ENCODE measurements around the gene C1orf105. TPM values are rescaled to one million over a fixed set of nuclear protein-coding genes. Genes with fewer than 3 reads are reported as not detected.
A peak's percentile ranks its signal among the peaks of the same experiment; 100 is the strongest.

C1orf105 gene
- total RNA-seq, 4 donors from 2014 or later: not detected

DNA sequence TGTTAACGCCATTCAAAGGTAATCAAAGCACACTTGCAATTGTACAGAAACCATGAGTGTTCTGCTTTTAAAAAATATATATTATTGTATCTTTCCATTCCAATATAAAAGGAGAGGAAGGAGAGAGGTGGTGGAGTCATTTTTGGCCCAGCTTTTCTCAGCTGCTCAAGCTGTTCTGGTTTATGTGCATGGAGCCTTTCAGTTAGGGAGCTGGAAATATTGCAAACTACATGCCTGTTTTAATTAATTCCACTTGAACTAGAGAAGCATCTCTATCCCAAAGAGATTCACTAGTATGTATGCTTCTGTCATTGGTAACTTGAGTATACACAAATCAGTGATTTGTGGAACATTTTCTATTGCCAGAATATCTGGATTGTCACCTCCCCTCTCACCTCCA, 28.5 kb upstream of the C1orf105 start:
- Histone ChIP-seq H3K36me3 (no peaks in the 10 kb centered on the region), H3K27ac (peak overlapping the region; percentile 16 to 58 (median 23)), H3K9me3 (no peaks in the 10 kb centered on the region), H3K4me1 (peaks cover 11 to 39% (median 17%) of the 10 kb centered on the region in 4 donors), H3K27me3 (no peaks in the 10 kb centered on the region), H3K4me3 (no peak overlapping the region)
- no peak for DNase-seq
- in situ Hi-C loops (cut with MboI; ENCODE audit: low pct_ligation_motif_present in 1 of 4, low pct_unique_long_range_greater_than_20kb in 1 of 4, low sequenced_read_pairs in 3 of 4) (loop anchor here in 1 of 4 donors (25.0 kb wide), 1 partner anchor 205 kb away; no protein-coding TSS in a partner anchor), intact Hi-C loops (cut with DNase I; ENCODE audit: low total_unique reads) (no loop called here)
- TF ChIP-seq POLR2AphosphoS5 (IDR thresholded peaks at IDR 0.05) (no peak), POLR2A (IDR thresholded peaks at IDR 0.05) (no peak), EP300 (IDR thresholded peaks at IDR 0.05; ENCODE audit: low read depth) (no peak)
- TF ChIP-seq, protein P1, sequence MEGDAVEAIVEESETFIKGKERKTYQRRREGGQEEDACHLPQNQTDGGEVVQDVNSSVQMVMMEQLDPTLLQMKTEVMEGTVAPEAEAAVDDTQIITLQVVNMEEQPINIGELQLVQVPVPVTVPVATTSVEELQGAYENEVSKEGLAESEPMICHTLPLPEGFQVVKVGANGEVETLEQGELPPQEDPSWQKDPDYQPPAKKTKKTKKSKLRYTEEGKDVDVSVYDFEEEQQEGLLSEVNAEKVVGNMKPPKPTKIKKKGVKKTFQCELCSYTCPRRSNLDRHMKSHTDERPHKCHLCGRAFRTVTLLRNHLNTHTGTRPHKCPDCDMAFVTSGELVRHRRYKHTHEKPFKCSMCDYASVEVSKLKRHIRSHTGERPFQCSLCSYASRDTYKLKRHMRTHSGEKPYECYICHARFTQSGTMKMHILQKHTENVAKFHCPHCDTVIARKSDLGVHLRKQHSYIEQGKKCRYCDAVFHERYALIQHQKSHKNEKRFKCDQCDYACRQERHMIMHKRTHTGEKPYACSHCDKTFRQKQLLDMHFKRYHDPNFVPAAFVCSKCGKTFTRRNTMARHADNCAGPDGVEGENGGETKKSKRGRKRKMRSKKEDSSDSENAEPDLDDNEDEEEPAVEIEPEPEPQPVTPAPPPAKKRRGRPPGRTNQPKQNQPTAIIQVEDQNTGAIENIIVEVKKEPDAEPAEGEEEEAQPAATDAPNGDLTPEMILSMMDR (IDR thresholded peaks at IDR 0.05): no peak
- 92 to 100% methylated on average over 1 of the region's 1 CpG for WGBS, 2 donors (ENCODE audit: low coverage in 1 of 2)

DNA sequence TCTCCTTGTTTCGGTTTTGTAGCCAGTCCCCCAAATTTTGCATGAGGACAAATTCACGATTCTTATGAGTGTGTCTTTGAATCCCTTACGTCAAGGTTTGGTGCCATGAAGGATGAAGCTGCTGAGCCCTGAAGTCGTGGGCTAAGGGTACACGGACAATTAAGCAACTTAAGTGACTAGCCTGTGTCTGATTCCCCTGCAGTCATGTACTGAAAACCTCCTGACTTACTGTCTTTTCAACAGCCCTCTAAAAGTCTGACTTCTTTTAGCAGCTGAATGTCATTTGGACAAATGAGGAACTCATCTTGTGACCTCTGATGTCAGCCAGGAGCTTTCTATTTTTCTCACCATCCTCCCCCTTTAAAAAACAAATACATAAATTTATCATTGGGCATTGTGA, 27.1 kb upstream of the C1orf105 start:
- no peaks in the 10 kb centered on the region for H3K36me3 ChIP-seq
- H3K4me3 ChIP-seq: no peak overlapping the region
- no peak for DNase-seq
- WGBS, 2 donors (ENCODE audit: low coverage in 1 of 2): 60 to 89% methylated on average over 5 of the region's 5 CpGs
- no peaks in the 10 kb centered on the region for H3K27me3 ChIP-seq
- in situ Hi-C loops (cut with MboI; ENCODE audit: low pct_ligation_motif_present in 1 of 4, low pct_unique_long_range_greater_than_20kb in 1 of 4, low sequenced_read_pairs in 3 of 4) (loop anchor here in 1 of 4 donors (25.0 kb wide), 1 partner anchor 206 kb away; no protein-coding TSS in a partner anchor), intact Hi-C loops (cut with DNase I; ENCODE audit: low total_unique reads) (no loop called here)
- TF ChIP-seq POLR2AphosphoS5 (IDR thresholded peaks at IDR 0.05) (no peak), EP300 (IDR thresholded peaks at IDR 0.05; ENCODE audit: low read depth) (no peak), POLR2A (IDR thresholded peaks at IDR 0.05) (no peak)
- TF ChIP-seq, protein P1 (IDR thresholded peaks at IDR 0.05): no peak
- H3K27ac ChIP-seq: peak overlapping the region; percentile 64 to 78 (median 71)
- H3K4me1 ChIP-seq: peaks cover 14 to 53% (median 26%) of the 10 kb centered on the region in 4 donors
- no peaks in the 10 kb centered on the region for H3K9me3 ChIP-seq

DNA sequence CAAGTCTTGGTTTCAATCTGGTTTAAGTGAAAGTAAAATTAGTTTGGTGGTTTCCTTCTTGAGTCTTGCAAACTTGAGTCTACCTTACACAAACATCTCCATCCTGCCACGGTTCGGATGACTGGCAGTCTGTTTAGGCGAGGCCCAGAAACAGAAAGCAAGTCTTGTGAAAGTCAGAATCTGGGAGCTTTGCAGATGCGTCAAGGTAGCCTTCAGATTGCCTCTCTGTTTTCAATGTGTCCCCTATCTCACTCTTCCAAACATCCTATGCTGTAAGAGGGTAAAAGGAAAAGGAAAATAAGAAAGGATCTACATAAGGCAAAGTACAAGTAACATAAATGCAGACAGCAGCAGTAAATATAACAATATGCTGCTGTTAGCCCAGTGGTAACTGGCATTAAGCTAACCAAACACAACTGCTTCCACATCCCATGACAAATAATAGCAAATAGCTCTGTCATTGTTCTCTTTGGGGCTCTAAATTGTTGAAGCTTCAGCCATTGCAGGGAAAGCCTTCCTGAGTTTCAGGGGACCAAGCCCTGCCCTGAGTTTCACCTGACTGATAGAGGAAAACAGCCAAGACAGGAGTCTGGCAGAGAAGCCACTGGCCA, 26.2 kb upstream of the C1orf105 start:
- in situ Hi-C loops (cut with MboI; ENCODE audit: low pct_ligation_motif_present in 1 of 4, low pct_unique_long_range_greater_than_20kb in 1 of 4, low sequenced_read_pairs in 3 of 4): loop anchor here in 1 of 4 donors (25.0 kb wide), 1 partner anchor 207 kb away; no protein-coding TSS in a partner anchor
- 14 to 17% methylated on average over 4 of the region's 4 CpGs for WGBS, 2 donors (ENCODE audit: low coverage in 1 of 2)
- H3K4me1 ChIP-seq: peaks cover 14 to 62% (median 32%) of the 10 kb centered on the region in 4 donors

DNA sequence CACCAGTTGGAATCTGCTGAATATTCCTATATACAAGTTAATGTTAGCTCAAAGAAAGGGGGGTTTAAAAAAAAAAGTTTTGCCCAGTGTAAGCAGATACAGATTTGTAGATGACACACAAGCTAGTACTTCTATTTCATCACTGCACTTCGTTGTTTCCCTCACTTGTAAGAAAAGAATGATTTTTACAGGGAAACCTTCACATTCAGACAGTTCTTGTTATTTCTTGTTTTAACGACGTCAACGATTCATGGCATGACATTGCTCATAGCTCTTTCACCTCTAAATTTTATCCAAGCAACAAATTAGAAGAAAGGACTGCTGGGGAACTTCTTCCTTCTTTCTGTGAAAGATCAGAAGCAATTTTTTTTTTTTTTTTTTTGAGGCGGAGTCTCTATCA, 25.7 kb upstream of the C1orf105 start:
- H3K4me3 ChIP-seq: no peak overlapping the region
- DNase-seq: no peak
- H3K9me3 ChIP-seq: no peaks in the 10 kb centered on the region
- H3K27ac ChIP-seq: peak overlapping the region; percentile 64 to 78 (median 71)
- peaks cover 15 to 68% (median 34%) of the 10 kb centered on the region in 4 donors for H3K4me1 ChIP-seq
- H3K36me3 ChIP-seq: no peaks in the 10 kb centered on the region
- no peaks in the 10 kb centered on the region for H3K27me3 ChIP-seq
- 67 to 71% methylated on average over 5 of the region's 5 CpGs for WGBS, 2 donors (ENCODE audit: low coverage in 1 of 2)
- in situ Hi-C loops (cut with MboI; ENCODE audit: low pct_ligation_motif_present in 1 of 4, low pct_unique_long_range_greater_than_20kb in 1 of 4, low sequenced_read_pairs in 3 of 4) (loop anchor here in 1 of 4 donors (25.0 kb wide), 1 partner anchor 208 kb away; no protein-coding TSS in a partner anchor), intact Hi-C loops (cut with DNase I; ENCODE audit: low total_unique reads) (loop anchor here (5.0 kb wide), 1 partner anchor 253 kb away; no protein-coding TSS in a partner anchor)
- TF ChIP-seq POLR2AphosphoS5 (IDR thresholded peaks at IDR 0.05): no peak
- TF ChIP-seq POLR2A (IDR thresholded peaks at IDR 0.05): no peak
- TF ChIP-seq EP300 (IDR thresholded peaks at IDR 0.05; ENCODE audit: low read depth): no peak
- TF ChIP-seq, protein P1 (IDR thresholded peaks at IDR 0.05): no peak

More for the DNA sequence above, 26.2 kb upstream of the C1orf105 start:
- no peaks in the 10 kb centered on the region for H3K9me3 ChIP-seq
- peak overlapping the region in 1 of 4 donors; percentile 19 for H3K4me3 ChIP-seq
- peak; percentile 52 for DNase-seq
- H3K36me3 ChIP-seq: no peaks in the 10 kb centered on the region
- intact Hi-C loops (cut with DNase I; ENCODE audit: low total_unique reads): no loop called here
- peak overlapping the region; percentile 64 to 78 (median 71) for H3K27ac ChIP-seq
- peak in 2 of 3 donors; percentile 7 to 19 for TF ChIP-seq POLR2AphosphoS5 (IDR thresholded peaks at IDR 0.05)
- TF ChIP-seq, protein P1 (IDR thresholded peaks at IDR 0.05): no peak
- TF ChIP-seq EP300 (IDR thresholded peaks at IDR 0.05; ENCODE audit: low read depth): no peak
- TF ChIP-seq POLR2A (IDR thresholded peaks at IDR 0.05): no peak
- H3K27me3 ChIP-seq: no peaks in the 10 kb centered on the region

Data from transverse colon (tissue), 4 donors.